Colonic mucosa (tissue), 4 donors: ENCODE measurements around the gene CCDC69. TPM values are rescaled to one million over a fixed set of nuclear protein-coding genes. Genes with fewer than 3 reads are reported as not detected.

ENCODE experiments used
- DNase-seq: peaks from one replicate; pipeline ENCODE4 v3.0.0-alpha.2; 2020
- H3K27ac ChIP-seq: fragments of 200-600 bp; one replicate; pipeline ENCODE4 v1.8.0; 2021
- H3K27me3 ChIP-seq: fragments of 200-600 bp; one replicate; pipeline ENCODE4 v1.8.0; 2021
- H3K36me3 ChIP-seq: fragments of 200-600 bp; one replicate; pipeline ENCODE4 v1.8.0; 2021
- H3K4me1 ChIP-seq: fragments of 200-600 bp; one replicate; pipeline ENCODE4 v1.8.0; 2021; ENCODE audit warnings: mild to moderate bottlenecking
- H3K4me3 ChIP-seq: fragments of 200-600 bp; one replicate; pipeline ENCODE4 v1.8.0; 2021
- H3K9ac ChIP-seq, 2 donors: one replicate each; pipeline ENCODE4 v1.7.0; 2013; ENCODE audit warnings: control low read depth in 2 of 2, low read depth in 2 of 2, low read length in 2 of 2
- H3K9me3 ChIP-seq: fragments of 200-600 bp; one replicate; pipeline ENCODE4 v1.8.0; 2021
- intact Hi-C: fragments of 100-400 bp; cut with DNase I; formaldehyde crosslinking; loops from one replicate; pipeline ENCODE4 v1.14.1; 2022
- total RNA-seq, 2 donors: library from RNA; stranded (reverse); fragmentation: NEBNext Ultra II Directional in 1 of 2; extraction: Animal tissue kit (Norgen Biotek cat#: 25700) in 1 of 2; gene quantifications; one replicate each; pipeline ENCODE4 v1.2.1, GENCODE V29; 2021
- TF ChIP-seq, protein P1 (sequence below): fragments of 200-600 bp; IDR thresholded peaks from one replicate; pipeline ENCODE4 v1.8.0; 2022; ENCODE audit warnings: antibody characterized with exemption, mild to moderate bottlenecking
- donor health status: healthy.
- donor health status: DM: no; HTN: no; CAD: no.
- donor health status: DM: no; HTN: no; CAD: no.

The CCDC69 gene
- total RNA-seq, 2 donors from 2014 or later: 4.2 to 23.8 TPM

DNA sequence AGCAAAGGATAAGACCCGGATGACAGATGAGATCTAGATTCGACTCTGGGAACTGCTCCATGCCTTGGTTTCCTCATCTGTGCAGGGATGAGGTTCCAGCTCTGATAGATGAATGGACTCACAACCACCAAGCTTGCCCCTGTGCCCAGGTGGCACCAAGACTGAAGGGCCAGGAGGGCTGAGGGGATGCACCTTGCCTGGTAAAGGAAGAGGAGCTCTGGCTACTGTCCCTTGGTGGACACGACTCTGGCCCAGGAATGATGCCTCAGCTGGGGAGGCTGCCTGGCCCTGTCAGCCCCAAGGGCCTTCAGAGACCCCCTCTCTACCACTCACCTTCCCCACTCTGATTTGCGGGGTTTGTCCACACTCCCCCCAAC is 41.4 kb downstream of the CCDC69 start:
- H3K27ac ChIP-seq: no peak overlapping the region
- H3K4me1 ChIP-seq: no peaks in the 10 kb centered on the region
- H3K4me3 ChIP-seq: no peak overlapping the region
- intact Hi-C loops: no loop called here
- TF ChIP-seq, protein P1, sequence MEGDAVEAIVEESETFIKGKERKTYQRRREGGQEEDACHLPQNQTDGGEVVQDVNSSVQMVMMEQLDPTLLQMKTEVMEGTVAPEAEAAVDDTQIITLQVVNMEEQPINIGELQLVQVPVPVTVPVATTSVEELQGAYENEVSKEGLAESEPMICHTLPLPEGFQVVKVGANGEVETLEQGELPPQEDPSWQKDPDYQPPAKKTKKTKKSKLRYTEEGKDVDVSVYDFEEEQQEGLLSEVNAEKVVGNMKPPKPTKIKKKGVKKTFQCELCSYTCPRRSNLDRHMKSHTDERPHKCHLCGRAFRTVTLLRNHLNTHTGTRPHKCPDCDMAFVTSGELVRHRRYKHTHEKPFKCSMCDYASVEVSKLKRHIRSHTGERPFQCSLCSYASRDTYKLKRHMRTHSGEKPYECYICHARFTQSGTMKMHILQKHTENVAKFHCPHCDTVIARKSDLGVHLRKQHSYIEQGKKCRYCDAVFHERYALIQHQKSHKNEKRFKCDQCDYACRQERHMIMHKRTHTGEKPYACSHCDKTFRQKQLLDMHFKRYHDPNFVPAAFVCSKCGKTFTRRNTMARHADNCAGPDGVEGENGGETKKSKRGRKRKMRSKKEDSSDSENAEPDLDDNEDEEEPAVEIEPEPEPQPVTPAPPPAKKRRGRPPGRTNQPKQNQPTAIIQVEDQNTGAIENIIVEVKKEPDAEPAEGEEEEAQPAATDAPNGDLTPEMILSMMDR: no peak
- no peak overlapping the region for H3K9ac ChIP-seq
- no peak for DNase-seq
- no peaks in the 10 kb centered on the region for H3K27me3 ChIP-seq
- no peaks in the 10 kb centered on the region for H3K9me3 ChIP-seq
- no peaks in the 10 kb centered on the region for H3K36me3 ChIP-seq

DNA sequence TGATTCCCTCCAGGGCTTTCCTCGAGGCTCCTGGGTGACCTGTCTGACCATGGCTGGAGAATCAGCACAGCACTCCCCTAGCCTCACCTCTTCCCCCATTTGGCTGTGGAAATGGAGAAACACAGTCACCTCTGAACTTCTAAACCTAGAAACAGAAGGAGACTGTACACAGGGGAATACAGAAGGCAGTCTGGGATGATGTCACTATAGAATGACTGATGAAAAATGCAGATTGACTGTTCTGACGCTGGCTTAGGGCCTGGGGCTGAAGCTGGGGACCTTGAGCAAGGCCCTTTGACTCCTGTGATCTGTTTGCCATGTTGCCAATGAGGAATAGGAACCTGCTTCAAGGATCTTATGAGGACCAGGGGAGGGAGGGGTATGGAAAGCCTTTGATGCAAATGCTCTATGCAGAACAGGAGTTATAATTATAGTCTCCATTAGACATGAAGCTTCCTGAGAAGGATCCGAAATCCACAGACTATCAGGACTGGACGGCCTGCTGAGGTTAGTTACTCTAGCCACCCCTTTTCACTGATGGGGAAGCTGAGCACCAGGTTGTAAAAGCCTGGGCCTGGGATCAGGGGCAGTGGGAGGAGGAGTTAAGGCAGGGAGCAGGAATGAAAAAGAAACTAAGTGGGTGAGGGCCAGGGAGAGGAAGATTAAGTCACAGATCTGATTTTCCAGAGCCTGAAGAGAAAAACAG is 41.9 kb downstream of the CCDC69 start:
- intact Hi-C loops: no loop called here
- no peak overlapping the region for H3K9ac ChIP-seq
- no peaks in the 10 kb centered on the region for H3K27me3 ChIP-seq
- H3K9me3 ChIP-seq: no peaks in the 10 kb centered on the region
- TF ChIP-seq, protein P1: no peak
- no peak overlapping the region for H3K27ac ChIP-seq
- no peak overlapping the region for H3K4me3 ChIP-seq
- no peak for DNase-seq
- H3K4me1 ChIP-seq: no peaks in the 10 kb centered on the region
- H3K36me3 ChIP-seq: no peaks in the 10 kb centered on the region

DNA sequence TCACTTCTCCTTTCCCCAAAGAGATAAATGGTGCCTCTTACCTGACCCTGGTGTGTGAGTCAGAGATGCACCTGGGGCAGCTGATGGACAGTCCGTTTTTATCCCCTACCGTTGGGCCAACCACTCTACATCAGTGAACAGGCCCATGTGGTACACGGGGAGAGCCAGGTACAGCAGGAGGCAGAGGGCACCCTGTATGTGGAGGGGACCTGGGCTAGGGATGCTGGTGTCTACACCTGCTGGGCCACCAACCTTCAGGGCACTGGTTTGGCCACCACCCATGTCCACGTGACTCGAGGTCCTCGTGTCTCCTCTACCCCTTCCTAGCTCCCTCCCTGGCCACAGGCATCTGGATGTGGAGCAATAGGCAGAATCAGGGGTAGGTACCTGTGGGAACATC is 43.6 kb downstream of the CCDC69 start:
- TF ChIP-seq, protein P1: no peak
- no peak overlapping the region for H3K27ac ChIP-seq
- DNase-seq: no peak
- no peaks in the 10 kb centered on the region for H3K4me1 ChIP-seq
- no peak overlapping the region for H3K9ac ChIP-seq
- no peaks in the 10 kb centered on the region for H3K36me3 ChIP-seq
- intact Hi-C loops: no loop called here
- no peaks in the 10 kb centered on the region for H3K9me3 ChIP-seq
- H3K4me3 ChIP-seq: no peak overlapping the region
- H3K27me3 ChIP-seq: no peaks in the 10 kb centered on the region

DNA sequence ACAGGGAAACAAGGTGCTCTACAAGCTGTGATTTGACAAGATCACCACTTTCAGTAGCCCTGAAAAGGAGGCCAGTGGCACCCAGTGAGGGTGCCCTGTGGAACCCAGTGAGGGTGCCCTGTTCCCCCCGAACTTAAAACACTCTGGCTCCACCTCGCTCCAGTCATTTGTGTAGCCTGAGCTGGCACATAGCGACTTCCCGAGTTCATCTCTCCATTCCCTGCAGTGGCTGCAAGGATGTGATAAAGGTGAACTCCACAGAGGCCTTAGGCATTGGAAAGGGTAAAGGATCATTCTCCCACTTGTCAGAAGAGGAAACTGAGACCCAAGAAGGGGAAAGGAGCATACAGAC is 44.4 kb downstream of the CCDC69 start:
- no peaks in the 10 kb centered on the region for H3K36me3 ChIP-seq
- no peak overlapping the region for H3K4me3 ChIP-seq
- H3K27ac ChIP-seq: no peak overlapping the region
- H3K9ac ChIP-seq: no peak overlapping the region
- TF ChIP-seq, protein P1: no peak
- intact Hi-C loops: no loop called here
- H3K9me3 ChIP-seq: no peaks in the 10 kb centered on the region
- no peak for DNase-seq
- H3K27me3 ChIP-seq: no peaks in the 10 kb centered on the region
- no peaks in the 10 kb centered on the region for H3K4me1 ChIP-seq

DNA sequence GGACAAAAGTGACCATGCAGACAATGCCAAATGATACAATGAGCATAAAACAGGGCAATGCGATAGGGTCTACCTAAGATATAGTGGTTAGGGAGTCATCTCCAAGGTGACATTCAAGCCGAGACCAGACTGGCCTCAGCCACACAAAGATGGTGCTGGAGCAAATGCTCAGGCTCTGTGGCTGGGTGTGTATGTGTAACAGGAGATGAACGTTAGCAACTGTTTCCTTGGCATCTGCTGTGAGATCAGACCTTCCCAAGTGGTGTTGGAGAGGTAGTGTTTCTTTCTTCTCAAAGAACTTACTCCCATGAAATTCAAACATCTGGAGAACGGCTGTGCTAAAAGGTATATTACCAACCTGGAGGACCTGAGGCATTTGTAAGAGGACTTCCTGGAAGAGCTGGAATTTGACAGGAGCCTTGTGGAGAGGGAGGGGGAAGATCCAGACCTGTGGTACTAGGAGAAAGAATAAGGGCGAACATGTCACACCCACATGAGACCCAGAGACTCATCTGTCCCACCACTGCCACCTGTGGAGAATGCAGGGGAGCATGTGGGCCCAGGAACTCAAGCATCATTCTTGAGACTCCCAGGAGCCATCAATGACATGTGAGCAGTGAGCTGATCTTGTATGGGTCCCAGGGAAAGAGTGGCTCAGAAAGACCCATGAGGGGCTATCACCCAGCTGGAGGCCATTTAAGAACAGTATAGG is 45.0 kb downstream of the CCDC69 start:
- H3K9ac ChIP-seq: no peak overlapping the region
- DNase-seq: no peak
- no peaks in the 10 kb centered on the region for H3K27me3 ChIP-seq
- H3K9me3 ChIP-seq: no peaks in the 10 kb centered on the region
- intact Hi-C loops: no loop called here
- H3K36me3 ChIP-seq: no peaks in the 10 kb centered on the region
- TF ChIP-seq, protein P1: no peak
- H3K4me1 ChIP-seq: no peaks in the 10 kb centered on the region
- H3K4me3 ChIP-seq: no peak overlapping the region
- H3K27ac ChIP-seq: no peak overlapping the region
